Measurements from ENCODE around the gene CSRP2.

CSRP2 gene

DNA sequence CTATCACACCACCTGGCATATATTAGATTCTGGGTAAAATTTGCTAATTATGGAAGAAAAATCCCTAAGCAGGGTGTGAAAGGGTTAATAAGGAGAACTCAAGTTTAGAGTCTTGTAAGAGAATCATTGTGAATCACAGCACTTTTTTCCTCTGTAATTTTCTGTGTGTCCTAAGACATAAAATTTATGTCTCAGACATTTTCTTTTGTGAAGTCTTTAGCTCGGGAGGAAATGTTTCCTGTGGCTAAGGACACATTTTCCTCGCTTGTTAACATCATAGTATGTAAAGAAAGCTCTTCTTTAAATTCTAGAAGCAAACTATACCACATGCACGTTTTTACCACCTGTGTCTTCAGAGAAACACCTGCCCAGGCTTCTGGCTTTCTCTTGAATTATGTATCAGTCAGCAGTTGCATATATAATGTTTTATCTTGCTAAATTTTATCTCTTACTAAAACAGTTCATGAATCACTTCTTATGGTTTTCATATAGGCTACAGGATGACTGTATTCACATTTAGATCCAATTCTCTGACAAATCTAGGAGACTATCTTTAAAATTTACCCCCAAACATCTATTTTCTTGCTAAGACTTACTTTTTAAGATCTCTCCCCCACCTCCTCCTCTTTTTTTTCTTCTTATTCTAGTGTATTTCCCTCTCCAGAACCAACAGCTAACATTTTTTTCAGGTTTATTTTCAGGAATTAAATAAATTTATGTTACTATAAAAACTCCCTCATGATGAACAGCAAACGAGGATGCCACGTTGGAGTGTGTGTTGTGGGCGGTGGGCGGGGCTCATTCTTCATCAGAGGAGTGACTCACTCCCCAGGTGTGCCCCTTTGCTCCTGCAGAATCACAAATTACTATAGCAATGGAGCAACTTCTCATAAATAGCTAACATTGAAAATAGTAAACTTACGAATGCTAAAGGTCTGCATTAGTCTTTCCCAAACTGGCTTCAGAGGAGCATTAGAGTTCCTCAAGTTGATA is 11.6 kb upstream of the CSRP2 start:
- peak; percentile 53 to 59 for DNase-seq

GRCh38 chr12:76888775-76889174 is 10.0 kb upstream of the CSRP2 start:
- DNase-seq: no peak

- DNase-seq: no peak
These were observed 5.0 kb upstream of the CSRP2 start for GRCh38 chr12:76883811-76884210.

GRCh38 chr12:76883151-76883550 is 4.3 kb upstream of the CSRP2 start:
- DNase-seq: no peak

DNA sequence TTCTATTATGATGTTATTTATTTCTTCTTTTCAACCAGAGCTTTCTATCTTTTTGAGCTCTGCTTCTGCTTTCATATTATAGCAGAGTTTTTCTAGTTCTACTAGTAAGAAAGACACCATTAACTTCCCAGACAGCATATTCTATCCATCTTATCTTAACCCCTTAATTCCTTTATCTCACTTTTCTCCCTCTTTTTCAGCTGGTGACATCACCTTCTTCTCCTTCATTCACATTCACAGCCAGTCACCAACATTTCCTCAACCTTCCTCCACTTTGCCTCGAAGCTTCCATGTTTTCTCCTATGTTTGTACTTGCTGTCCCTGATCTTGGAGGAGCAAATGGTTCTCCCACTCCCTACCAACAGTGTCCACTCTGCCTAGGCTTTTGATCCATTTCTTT is 3.5 kb upstream of the CSRP2 start:
- no peak for DNase-seq

- DNase-seq: no peak
These were observed 2.3 kb upstream of the CSRP2 start for GRCh38 chr12:76881142-76881541.

DNA sequence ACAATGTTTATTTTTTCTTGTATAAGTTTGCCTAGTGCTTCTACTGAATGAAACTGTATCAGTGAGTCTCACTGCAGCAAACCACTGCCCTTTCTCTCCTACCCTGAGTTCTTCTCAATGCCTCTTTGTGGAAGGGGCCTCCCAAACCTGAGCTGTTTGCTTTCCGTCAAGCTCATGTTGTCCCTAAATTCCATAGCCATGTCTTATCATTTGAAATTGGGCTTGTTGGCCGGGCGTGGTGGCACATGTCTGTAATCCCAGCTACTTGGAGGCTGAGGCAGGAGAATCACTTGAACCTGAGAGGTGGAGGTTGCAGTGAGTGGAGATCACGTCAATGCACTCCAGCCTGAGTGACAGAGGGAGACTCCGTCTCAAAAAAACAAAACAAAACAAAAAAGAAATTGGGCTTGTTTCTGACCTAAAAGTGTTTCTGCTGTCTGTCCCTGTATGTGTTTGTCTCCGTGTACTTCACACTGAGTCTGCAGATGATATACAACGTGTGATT is 1.8 kb upstream of the CSRP2 start:
- DNase-seq: no peak

DNA sequence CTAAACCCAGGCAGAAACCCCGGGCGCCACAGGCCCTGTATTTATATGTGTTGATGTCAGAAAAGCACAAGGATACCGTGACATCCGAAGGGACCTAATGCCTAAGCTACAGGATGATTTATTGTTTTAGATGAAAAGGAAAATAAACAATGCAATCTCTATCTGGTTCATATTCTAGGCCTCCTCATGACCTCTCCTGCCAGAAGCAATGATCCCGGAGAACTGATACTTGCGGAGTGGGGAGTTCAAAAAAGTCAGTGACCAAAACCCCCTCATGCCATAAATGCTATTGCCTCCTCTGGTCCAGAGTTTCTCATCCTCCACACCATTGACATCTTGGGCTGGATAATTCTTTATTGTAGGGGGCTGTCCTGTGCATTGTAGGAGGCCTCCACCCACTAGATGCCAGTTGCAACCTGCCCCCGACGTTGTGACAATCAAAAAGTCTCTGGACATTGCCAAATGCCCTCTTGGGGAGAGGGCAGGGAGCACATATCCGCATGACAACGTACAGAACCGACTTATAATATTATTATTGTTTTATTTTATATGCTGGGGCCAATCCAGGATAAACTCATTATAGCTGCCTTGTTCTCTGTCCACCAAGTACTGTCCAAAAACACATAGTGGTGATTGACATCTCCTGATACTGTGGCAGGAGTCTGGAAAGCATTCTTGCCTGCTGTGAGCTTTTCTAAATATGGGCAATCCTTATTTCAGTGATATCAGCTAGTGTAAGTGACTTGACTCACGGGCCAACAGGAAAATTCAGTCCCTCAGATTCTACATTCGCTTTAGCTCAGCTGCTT is 1.1 kb upstream of the CSRP2 start:
- DNase-seq: no peak

- DNase-seq: no peak
These were observed 520 bp downstream of the CSRP2 start for GRCh38 chr12:76878099-76878898.

DNA sequence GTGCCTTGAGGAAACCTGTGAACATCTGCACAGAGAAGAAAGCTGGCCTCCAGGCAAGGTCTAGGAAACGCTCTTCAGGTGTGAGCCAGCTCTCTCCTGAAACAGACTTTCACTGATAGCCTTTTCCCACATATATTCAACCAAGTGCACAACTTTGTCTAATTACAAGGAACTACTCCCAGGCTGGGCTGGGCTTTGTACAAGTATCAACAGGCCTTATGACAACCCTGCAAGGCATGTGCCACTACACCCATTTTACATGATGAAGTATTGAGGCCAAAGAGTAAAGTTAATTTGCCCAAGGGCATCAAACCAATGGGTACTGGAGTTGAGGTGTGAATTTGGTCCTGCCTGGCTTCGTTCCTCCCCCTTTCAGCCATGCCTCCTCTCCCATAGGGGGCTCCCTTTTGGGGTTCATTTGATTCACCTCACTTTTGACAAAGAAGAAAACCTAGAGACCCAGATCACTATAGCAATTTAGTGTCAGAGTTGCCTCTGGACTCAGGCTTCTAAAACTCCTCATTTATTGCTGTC is 2.1 kb downstream of the CSRP2 start:
- no peak for DNase-seq

DNA sequence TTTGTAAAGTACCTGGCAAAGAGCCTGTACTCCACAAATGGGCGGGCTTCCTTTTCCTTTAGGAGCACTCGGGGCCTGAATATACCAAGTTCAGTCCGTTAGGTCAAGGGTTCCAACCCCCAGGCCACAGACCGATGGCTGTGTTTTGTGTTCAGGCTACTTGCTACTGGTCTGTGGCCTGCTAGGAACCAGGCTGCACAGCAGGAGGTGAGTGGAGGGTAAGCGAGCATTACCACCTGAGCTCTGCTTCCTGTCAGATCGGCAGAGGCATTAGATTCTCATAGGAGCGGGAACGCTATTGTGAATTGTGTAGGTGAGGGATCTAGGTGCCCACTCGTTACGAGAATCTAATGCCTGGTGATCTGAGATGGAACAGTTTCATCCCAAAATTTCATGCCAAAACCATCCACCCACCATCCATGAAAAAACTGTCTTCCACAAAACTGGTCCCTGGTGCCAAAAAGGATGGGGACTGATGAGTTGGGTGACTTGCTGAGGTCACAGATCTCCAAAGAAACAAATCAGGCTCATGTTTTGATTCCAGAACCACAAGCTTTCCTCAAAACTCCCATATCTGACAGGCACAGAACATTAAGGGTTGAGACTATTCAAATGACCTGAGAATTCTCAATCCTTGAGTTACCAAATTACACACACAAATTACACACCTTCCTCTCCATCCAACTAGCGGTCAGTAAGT is 4.2 kb downstream of the CSRP2 start:
- no peak for DNase-seq

GRCh38 chr12:76874027-76874426 is 4.8 kb downstream of the CSRP2 start:
- no peak for DNase-seq

DNA sequence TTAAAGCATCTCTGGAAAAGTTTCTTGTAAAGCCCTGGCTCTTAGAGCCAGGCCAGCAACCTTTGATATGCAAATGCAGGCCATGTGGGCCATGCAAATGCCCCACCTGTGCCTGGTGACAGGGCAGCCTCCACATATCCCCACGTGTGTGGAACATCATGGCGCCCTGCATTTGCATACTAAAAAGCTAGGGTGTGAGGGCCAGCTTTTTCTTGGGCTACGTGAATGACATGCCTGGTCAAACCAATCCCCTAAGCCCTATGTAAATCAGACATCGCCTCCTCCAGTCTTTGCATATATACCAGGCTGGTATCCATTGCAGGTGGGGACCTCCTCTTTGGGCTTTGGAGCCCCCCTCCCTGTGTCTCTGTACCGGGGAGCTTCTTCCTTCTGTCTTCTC is 6.4 kb downstream of the CSRP2 start:
- DNase-seq: no peak

GRCh38 chr12:76871742-76872141 is 7.1 kb downstream of the CSRP2 start:
- DNase-seq: no peak

DNA sequence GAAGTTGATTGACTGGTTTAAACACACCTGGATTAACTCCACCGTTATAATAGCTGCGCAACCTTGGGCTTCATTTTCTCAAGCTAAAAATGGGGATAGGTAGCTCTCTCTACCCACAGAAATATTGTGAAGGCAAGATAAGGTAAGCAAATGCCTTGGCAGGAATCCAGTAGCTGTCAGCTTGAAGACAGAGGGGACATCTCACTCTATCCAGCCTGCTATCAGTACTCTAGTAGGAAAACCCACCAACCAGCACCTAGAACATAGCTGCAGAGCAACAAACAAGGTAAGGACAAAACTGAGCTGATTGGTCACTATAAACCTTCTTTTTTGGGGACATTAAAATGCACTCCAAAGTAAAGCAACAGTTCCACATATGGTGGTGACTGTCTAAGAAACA is 7.7 kb downstream of the CSRP2 start:
- no peak for DNase-seq

GRCh38 chr12:76866726-76867125 is 12.1 kb downstream of the CSRP2 start:
- DNase-seq: no peak

GRCh38 chr12:76866151-76866567 is 12.7 kb downstream of the CSRP2 start:
- no peak for DNase-seq

DNA sequence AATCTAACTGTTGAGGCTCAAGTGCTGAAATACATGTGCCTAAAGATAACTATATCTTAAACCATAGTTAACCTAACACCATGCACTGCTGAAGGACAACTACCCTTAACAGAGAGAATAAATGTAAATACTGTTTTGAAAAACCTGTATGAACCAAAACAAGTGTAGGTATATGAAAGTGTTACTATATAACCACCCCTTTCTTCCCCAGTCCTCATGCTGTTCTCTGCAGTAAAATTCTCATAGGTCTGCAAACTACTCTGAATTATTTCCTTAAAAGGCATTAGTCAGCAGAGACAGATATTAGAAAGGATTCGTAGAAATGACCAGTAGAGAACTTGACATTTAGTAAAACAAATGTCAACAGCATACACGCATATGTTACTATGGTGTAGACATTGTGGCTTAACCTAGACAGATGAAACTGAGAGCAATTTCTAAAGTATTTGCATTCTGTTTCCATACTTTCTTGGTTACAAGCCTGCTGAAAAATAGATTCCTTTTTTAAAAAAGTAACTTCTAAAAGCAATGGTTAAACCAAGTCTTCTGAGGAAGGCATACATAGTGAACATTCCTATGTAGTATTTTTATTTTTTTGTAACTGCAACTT is 13.9 kb downstream of the CSRP2 start:
- DNase-seq: no peak

DNA sequence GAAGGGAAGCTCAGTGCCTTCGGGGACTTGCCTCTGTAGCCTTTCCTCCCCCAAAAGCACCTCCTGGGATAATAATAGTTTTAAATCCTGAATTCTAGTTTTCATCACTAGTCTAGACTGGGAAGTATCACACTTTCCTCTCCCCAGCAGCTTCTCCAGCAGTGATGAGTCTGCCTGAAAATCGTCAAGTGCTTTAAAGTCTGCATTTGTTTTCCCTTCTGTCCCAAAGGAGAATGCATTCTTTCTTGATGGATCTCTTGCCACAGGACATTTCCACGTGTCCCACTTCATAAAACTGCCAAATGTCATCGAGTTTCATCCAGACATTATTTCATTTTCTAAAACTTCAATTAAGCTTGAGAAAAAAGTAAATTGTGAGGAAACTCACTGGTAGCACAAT is 15.0 kb downstream of the CSRP2 start:
- DNase-seq: no peak

- DNase-seq: no peak
These were observed 15.7 kb downstream of the CSRP2 start for GRCh38 chr12:76863005-76863670.

DNA sequence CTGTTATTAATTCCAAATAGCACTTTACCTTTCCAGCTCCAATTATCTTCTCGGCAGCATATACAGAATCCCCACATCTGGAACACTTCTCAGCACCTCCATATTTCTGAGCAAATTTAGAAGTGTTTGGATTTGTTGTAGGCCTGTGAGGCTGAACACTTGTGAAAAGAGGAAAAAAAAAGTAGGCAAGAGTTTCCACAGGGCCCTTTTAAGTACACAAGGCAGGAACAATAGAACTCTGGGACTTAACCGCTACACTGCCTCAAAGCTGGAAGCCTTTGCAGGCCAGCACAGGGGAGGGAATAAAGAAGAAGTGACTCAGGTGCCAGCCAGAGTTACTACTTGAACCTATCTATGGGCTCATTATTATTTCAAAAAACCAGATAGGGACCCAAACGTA is 18.6 kb downstream of the CSRP2 start:
- no peak for DNase-seq

Measured in activated CD4-positive, alpha-beta T cell treated with anti-CD3 and anti-CD28 coated beads for 4 hours (primary cell).